ENCODE data around the gene TSPAN16. TPM values are rescaled to one million over a fixed set of nuclear protein-coding genes. Genes with fewer than 3 reads are reported as not detected.

TSPAN16 gene, protein sequence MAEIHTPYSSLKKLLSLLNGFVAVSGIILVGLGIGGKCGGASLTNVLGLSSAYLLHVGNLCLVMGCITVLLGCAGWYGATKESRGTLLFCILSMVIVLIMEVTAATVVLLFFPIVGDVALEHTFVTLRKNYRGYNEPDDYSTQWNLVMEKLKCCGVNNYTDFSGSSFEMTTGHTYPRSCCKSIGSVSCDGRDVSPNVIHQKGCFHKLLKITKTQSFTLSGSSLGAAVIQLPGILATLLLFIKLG
- not detected for total RNA-seq

GRCh38 chr19:11295665-11296245, at the start of gene TSPAN16:
TSPAN16 (plus strand) TSS chr19:11296160; CDS start chr19:11296298, 138 bp downstream.

GRCh38 chr19:11261971-11262839, 33.8 kb upstream of the TSPAN16 start, which contains the start of gene DOCK6:
DOCK6 (minus strand) TSS chr19:11262524; CDS start chr19:11262440, 84 bp downstream.

GRCh38 chr19:11339254-11340098, 43.5 kb downstream of the TSPAN16 start, which contains the start of gene RAB3D:
RAB3D (minus strand) TSS chr19:11339657; CDS start chr19:11337399, 2,258 bp downstream.

GRCh38 chr19:11346104-11346940, 50.4 kb downstream of the TSPAN16 start, which contains the start of the genes CCDC159 and TMEM205:
CCDC159 (plus strand) TSS chr19:11346519; CDS start chr19:11346607, 88 bp downstream.
TMEM205 (minus strand) TSS chr19:11346268; CDS start chr19:11345619, 649 bp downstream.

GRCh38 chr19:11355160-11356073, 59.5 kb downstream of the TSPAN16 start, which contains the start of gene PLPPR2:
PLPPR2 (plus strand) TSS chr19:11355432; CDS start chr19:11357674, 2,242 bp downstream.

Other genes starting within 250 kb of the TSPAN16 start
- 28.2 TPM for gene LDLR, start 206.7 kb upstream of the TSPAN16 start, total RNA-seq
- 11.4 TPM for gene SPC24, start 140.4 kb upstream of the TSPAN16 start, total RNA-seq
- gene KANK2, start 98.6 kb upstream of the TSPAN16 start, total RNA-seq, result 190 TPM
- gene ANGPTL8, start 56.5 kb upstream of the TSPAN16 start, total RNA-seq, result 1.4 TPM
- gene DOCK6, start 33.6 kb upstream of the TSPAN16 start, total RNA-seq, result 44.9 TPM
- gene RAB3D, start 43.5 kb downstream of the TSPAN16 start, total RNA-seq, result 17.7 TPM
- gene TMEM205, start 50.1 kb downstream of the TSPAN16 start, total RNA-seq, result 83.0 TPM
- 55.9 TPM for gene CCDC159, start 50.4 kb downstream of the TSPAN16 start, total RNA-seq
- gene PLPPR2, start 59.3 kb downstream of the TSPAN16 start, total RNA-seq, result 16.8 TPM
- gene SWSAP1, start 78.5 kb downstream of the TSPAN16 start, total RNA-seq, result 1.5 TPM
- gene EPOR, start 88.2 kb downstream of the TSPAN16 start, total RNA-seq, result 3.4 TPM
- gene RGL3, start 123.2 kb downstream of the TSPAN16 start, total RNA-seq, result 2.5 TPM
- 0.27 TPM for gene ODAD3, start 139.0 kb downstream of the TSPAN16 start, total RNA-seq
- gene PRKCSH, start 139.5 kb downstream of the TSPAN16 start, total RNA-seq, result 110 TPM
- 38.3 TPM for gene ELAVL3, start 184.9 kb downstream of the TSPAN16 start, total RNA-seq
- 12.9 TPM for gene ZNF653, start 209.7 kb downstream of the TSPAN16 start, total RNA-seq
- gene ECSIT, start 233.0 kb downstream of the TSPAN16 start, total RNA-seq, result 43.5 TPM
- 43.3 TPM for gene CNN1, start 242.7 kb downstream of the TSPAN16 start, total RNA-seq

Measured in camera-type eye (tissue), 1 donor.